ENCODE data around the gene XRN2.

XRN2 gene

DNA sequence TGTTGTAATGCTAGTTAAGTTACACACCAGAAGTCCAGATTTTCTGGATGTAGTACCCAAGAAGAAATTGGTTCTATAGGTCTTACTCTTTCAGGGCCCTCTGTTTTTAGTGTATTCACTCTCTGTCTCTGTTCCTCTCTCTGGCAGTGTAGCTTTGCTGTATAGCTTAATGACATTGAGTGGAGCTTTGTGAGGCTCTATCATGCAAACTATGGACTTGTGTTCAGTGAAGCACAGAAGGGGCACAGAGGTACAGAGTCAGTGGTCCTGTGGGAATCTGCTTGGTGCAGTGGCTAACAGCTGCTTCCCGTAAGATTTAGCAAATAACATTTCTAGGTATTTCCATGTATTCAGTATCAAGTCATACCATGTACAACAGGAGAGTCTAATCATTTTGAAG, 68.1 kb downstream of the XRN2 start:
- Histone ChIP-seq H3K27me3 (ENCODE audit: low read depth) (no peaks in the 10 kb centered on the region), H3K4me3 (no peak overlapping the region), H3K9me3 (no peaks in the 10 kb centered on the region), H3K36me3 (replicated peaks) (peaks cover 22% of the 10 kb centered on the region), H3K4me1 (peaks cover 19% of the 10 kb centered on the region)
- in situ Hi-C loops (cut with MboI; ENCODE audit: low sequenced_read_pairs), result no loop called here
- DNase-seq (ENCODE audit: low spot score in 2 of 2), result peak in 1 of 2 experiments; percentile 42

GRCh38 chr20:21372016-21372415, 68.9 kb downstream of the XRN2 start:
- H3K4me1 ChIP-seq, result peaks cover 19% of the 10 kb centered on the region
- in situ Hi-C loops (cut with MboI; ENCODE audit: low sequenced_read_pairs), result no loop called here
- H3K9me3 ChIP-seq, result no peaks in the 10 kb centered on the region
- H3K4me3 ChIP-seq, result no peak overlapping the region
- no peaks in the 10 kb centered on the region for H3K27me3 ChIP-seq (ENCODE audit: low read depth)
- DNase-seq (ENCODE audit: low spot score in 2 of 2), result peak in 1 of 2 experiments; percentile 60
- H3K36me3 ChIP-seq (replicated peaks), result peaks cover 17% of the 10 kb centered on the region

DNA sequence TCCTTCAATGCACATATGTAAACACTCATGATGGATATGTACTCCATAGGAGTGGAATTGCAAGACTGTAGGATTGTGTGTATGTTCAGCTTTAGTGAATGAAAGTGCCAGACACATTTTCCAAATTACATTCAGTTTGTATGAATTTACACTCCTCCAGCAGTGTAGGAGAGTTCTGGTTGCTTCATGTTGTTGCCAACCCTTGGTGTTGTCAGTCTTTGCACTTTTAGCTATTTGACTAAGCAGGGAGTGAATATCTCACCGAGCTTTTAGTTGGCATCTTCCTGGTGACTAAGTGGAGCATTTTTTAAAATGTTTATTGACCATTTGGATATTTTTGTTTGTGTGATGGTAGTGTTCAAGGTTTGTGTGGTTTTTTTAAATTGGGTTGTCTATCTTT, 70.3 kb downstream of the XRN2 start:
- H3K9me3 ChIP-seq, result no peaks in the 10 kb centered on the region
- H3K36me3 ChIP-seq (replicated peaks), result peaks cover 9% of the 10 kb centered on the region
- in situ Hi-C loops (cut with MboI; ENCODE audit: low sequenced_read_pairs), result no loop called here
- no peak overlapping the region for H3K4me3 ChIP-seq
- H3K27me3 ChIP-seq (ENCODE audit: low read depth), result no peaks in the 10 kb centered on the region
- no peak for DNase-seq (ENCODE audit: low spot score in 2 of 2)
- peaks cover 19% of the 10 kb centered on the region for H3K4me1 ChIP-seq

DNA sequence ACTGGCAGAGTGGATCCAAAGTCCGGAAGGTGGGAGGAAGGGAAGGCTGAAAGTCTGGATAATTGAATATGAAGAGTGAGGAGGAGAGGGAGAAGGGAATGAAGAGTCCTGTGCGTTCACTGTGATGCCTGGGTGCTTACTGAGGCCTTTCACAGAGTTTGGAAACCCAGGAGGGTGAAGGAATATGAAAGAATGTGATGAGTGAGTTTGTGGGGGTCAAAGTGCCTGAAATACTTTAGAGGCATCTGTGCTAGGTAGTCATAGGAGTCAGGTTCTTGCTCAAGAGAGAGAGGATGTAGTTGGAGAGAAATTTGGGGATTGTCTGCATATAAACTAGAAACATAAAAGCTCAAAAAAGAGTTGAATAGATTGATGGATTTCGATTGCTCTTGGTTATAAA, 73.5 kb downstream of the XRN2 start:
- Histone ChIP-seq H3K27me3 (ENCODE audit: low read depth) (no peaks in the 10 kb centered on the region), H3K4me3 (no peak overlapping the region), H3K4me1 (peaks cover 8% of the 10 kb centered on the region), H3K9me3 (no peaks in the 10 kb centered on the region), H3K36me3 (replicated peaks) (peaks cover 6% of the 10 kb centered on the region; the same call in 1 of the 2 replicates)
- in situ Hi-C loops (cut with MboI; ENCODE audit: low sequenced_read_pairs), result no loop called here
- no peak for DNase-seq (ENCODE audit: low spot score in 2 of 2)

- H3K4me1 ChIP-seq, result no peaks in the 10 kb centered on the region
- no peak for DNase-seq (ENCODE audit: low spot score in 2 of 2)
- no peaks in the 10 kb centered on the region for H3K9me3 ChIP-seq
- no peak overlapping the region for H3K4me3 ChIP-seq
- in situ Hi-C loops (cut with MboI; ENCODE audit: low sequenced_read_pairs), result no loop called here
- peaks cover 13% of the 10 kb centered on the region for H3K36me3 ChIP-seq (replicated peaks)
- no peaks in the 10 kb centered on the region for H3K27me3 ChIP-seq (ENCODE audit: low read depth)
Observed at GRCh38 chr20:21377701-21378100, 74.6 kb downstream of the XRN2 start.

- in situ Hi-C loops (cut with MboI; ENCODE audit: low sequenced_read_pairs), result no loop called here
- peaks cover 13% of the 10 kb centered on the region for H3K36me3 ChIP-seq (replicated peaks)
- no peak for DNase-seq (ENCODE audit: low spot score in 2 of 2)
Observed at GRCh38 chr20:21378259-21378658, 75.1 kb downstream of the XRN2 start.

GRCh38 chr20:21380711-21381110, 77.6 kb downstream of the XRN2 start:
- no peak overlapping the region for H3K4me3 ChIP-seq
- no peaks in the 10 kb centered on the region for H3K4me1 ChIP-seq
- H3K36me3 ChIP-seq (replicated peaks), result peaks cover 23% of the 10 kb centered on the region
- in situ Hi-C loops (cut with MboI; ENCODE audit: low sequenced_read_pairs), result no loop called here
- no peaks in the 10 kb centered on the region for H3K27me3 ChIP-seq (ENCODE audit: low read depth)
- no peak for DNase-seq (ENCODE audit: low spot score in 2 of 2)
- H3K9me3 ChIP-seq, result no peaks in the 10 kb centered on the region

More at GRCh38 chr20:21378259-21378658, 75.1 kb downstream of the XRN2 start:
- Histone ChIP-seq H3K4me3 (no peak overlapping the region), H3K9me3 (no peaks in the 10 kb centered on the region), H3K27me3 (ENCODE audit: low read depth) (no peaks in the 10 kb centered on the region), H3K4me1 (no peaks in the 10 kb centered on the region)

DNA sequence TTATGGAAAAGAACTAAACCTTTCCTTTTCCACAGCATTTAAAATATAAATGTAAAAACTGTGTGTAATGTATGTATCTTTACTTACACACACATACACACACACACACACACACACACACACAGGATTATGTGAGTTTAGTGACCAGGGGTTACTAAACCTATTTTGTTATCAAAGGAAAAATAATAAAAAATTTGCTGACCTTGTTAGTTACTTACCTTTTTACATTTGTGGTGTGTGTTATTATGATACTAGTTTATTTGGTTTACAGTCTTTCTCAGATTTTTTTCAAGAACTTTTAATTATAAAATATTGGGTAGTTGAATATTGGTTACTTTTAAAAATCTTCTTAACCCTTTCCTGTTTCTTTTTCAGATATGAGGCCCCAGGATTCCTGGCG, 78.5 kb downstream of the XRN2 start:
- no peak for DNase-seq (ENCODE audit: low spot score in 2 of 2)
- Histone ChIP-seq H3K9me3 (no peaks in the 10 kb centered on the region), H3K27me3 (ENCODE audit: low read depth) (no peaks in the 10 kb centered on the region), H3K36me3 (replicated peaks) (peaks cover 28% of the 10 kb centered on the region), H3K4me3 (no peak overlapping the region), H3K4me1 (no peaks in the 10 kb centered on the region)
- in situ Hi-C loops (cut with MboI; ENCODE audit: low sequenced_read_pairs), result no loop called here

DNA sequence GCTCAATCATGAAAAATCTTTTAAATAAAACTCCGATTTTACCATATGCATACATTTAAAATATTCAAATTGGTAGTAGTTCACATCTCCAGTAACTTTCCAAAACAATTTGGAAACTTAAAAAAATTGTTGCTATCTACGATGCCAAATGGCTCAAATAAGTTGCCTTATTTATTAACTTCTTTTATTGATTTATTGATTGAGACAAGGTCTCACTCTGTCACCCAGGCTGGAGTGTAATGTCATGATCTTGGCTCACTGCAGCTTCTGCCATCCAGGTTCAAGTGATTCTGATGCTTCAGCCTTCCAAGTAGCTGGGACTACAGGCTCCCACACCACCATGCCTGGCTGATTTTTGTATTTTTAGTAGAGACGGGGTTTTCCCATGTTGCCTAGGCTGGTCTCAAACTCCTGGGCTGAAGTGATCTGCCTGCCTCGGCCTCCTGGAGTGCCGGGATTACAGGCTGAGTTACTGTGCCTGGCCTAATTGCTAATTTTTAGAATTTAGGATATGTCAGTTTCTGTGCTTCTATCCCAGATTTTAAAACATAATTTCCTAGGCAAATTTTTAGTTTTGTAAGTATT, 81.3 kb downstream of the XRN2 start:
- H3K27me3 ChIP-seq (ENCODE audit: low read depth), result no peaks in the 10 kb centered on the region
- in situ Hi-C loops (cut with MboI; ENCODE audit: low sequenced_read_pairs), result no loop called here
- no peak for DNase-seq (ENCODE audit: low spot score in 2 of 2)
- no peaks in the 10 kb centered on the region for H3K9me3 ChIP-seq
- H3K4me3 ChIP-seq, result no peak overlapping the region
- H3K36me3 ChIP-seq (replicated peaks), result peaks cover 50% of the 10 kb centered on the region
- peaks cover 18% of the 10 kb centered on the region for H3K4me1 ChIP-seq

DNA sequence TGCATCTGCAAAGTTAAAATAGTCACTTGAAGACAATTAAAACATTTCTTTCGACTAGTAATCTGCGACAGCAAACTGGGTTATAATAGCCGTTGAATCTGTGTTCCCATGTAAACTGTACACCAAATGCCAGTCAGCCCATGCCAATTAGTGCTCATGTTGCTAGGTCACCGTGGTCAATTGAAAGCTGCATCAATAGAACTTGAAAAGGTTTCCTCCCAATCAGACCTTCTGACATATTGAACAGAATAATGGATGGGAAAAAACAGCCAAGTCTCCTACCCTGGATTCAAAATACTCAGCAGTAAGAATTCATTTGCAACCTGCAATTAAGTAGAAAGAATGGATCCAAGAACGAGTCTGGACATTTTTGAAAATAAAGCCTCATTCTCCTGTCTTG, 83.0 kb downstream of the XRN2 start:
- peaks cover 52% of the 10 kb centered on the region for H3K36me3 ChIP-seq (replicated peaks)
- in situ Hi-C loops (cut with MboI; ENCODE audit: low sequenced_read_pairs), result no loop called here

DNA sequence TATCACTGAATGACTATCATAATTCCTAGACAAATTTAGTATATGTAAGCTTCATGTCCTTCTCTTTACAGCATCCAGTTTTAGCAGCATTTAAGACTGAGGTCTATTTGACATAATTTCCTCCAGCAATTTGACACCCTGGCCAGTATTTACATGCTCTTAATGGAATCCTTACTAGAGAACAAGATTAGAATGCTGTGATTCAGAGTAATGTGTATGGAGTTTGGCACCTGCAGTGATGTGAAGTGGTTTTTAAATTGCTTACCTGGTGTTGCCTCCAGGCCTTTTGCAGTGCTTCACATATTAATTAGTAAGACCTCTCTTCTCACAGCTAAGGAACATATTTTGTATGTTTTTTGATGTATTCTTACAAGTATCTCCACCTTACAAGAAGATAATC, 84.4 kb downstream of the XRN2 start:
- no peak for DNase-seq (ENCODE audit: low spot score in 2 of 2)
- H3K4me3 ChIP-seq, result no peak overlapping the region
- H3K27me3 ChIP-seq (ENCODE audit: low read depth), result no peaks in the 10 kb centered on the region
- peaks cover 31% of the 10 kb centered on the region for H3K4me1 ChIP-seq
- peaks cover 43% of the 10 kb centered on the region for H3K36me3 ChIP-seq (replicated peaks)
- in situ Hi-C loops (cut with MboI; ENCODE audit: low sequenced_read_pairs), result no loop called here
- no peaks in the 10 kb centered on the region for H3K9me3 ChIP-seq

More for the DNA sequence above, 83.0 kb downstream of the XRN2 start:
- H3K9me3 ChIP-seq, result no peaks in the 10 kb centered on the region
- H3K27me3 ChIP-seq (ENCODE audit: low read depth), result no peaks in the 10 kb centered on the region
- DNase-seq (ENCODE audit: low spot score in 2 of 2), result no peak
- no peak overlapping the region for H3K4me3 ChIP-seq
- H3K4me1 ChIP-seq, result peaks cover 31% of the 10 kb centered on the region

- no peak overlapping the region for H3K4me3 ChIP-seq
- peak in 1 of 2 experiments; percentile 19 for DNase-seq (ENCODE audit: low spot score in 2 of 2)
- in situ Hi-C loops (cut with MboI; ENCODE audit: low sequenced_read_pairs), result no loop called here
- H3K27me3 ChIP-seq (ENCODE audit: low read depth), result no peaks in the 10 kb centered on the region
- H3K4me1 ChIP-seq, result peaks cover 31% of the 10 kb centered on the region
- peaks cover 38% of the 10 kb centered on the region for H3K36me3 ChIP-seq (replicated peaks)
- H3K9me3 ChIP-seq, result no peaks in the 10 kb centered on the region
Observed at GRCh38 chr20:21388566-21388965, 85.4 kb downstream of the XRN2 start.

DNA sequence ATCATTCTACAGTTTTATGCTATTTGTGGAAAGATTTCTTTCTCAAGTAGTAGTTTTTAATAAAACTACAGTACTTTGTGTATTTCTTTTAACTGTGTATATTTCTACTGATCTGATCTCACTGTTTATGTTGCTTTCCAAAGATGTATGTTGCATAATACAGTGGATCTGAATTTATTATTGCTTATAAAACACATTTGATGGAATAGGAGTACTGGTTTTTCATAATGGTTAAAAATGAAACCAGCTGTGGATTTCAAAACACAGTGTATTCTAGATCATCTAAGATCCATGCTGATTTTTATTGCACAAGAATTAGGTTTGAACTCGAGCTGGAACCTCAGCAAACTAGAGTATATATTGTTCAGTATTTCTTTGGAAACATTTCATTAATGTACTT, 86.2 kb downstream of the XRN2 start:
- Histone ChIP-seq H3K4me3 (no peak overlapping the region), H3K4me1 (peaks cover 31% of the 10 kb centered on the region), H3K9me3 (no peaks in the 10 kb centered on the region), H3K27me3 (ENCODE audit: low read depth) (no peaks in the 10 kb centered on the region), H3K36me3 (replicated peaks) (peaks cover 31% of the 10 kb centered on the region)
- in situ Hi-C loops (cut with MboI; ENCODE audit: low sequenced_read_pairs), result no loop called here
- DNase-seq (ENCODE audit: low spot score in 2 of 2), result no peak

DNA sequence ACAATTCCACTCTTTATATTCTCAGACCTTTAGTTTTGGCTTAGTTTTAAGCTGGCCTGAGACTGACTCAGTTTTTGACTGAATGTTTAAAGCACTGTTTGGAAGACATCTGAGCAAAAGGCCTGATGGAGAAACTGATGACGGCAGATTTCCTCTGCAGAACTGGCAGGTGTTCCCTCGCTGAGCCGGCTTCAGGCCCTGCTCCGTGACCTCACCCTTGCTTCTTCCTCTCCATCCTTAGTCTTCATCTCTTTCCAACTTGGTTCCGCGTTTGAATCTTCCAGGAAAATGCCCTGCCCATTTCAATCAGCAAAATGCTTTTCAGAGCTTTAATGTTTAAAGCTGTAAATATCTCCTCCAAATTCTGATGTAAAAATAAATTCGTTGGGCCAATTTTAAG, 87.6 kb downstream of the XRN2 start:
- H3K4me3 ChIP-seq, result no peak overlapping the region
- no peaks in the 10 kb centered on the region for H3K9me3 ChIP-seq
- peaks cover 31% of the 10 kb centered on the region for H3K4me1 ChIP-seq
- no peaks in the 10 kb centered on the region for H3K27me3 ChIP-seq (ENCODE audit: low read depth)
- peaks cover 31% of the 10 kb centered on the region for H3K36me3 ChIP-seq (replicated peaks)
- in situ Hi-C loops (cut with MboI; ENCODE audit: low sequenced_read_pairs), result no loop called here
- DNase-seq (ENCODE audit: low spot score in 2 of 2), result no peak
